Measurements from ENCODE around the gene STAT2. TPM values are rescaled to one million over a fixed set of nuclear protein-coding genes. Genes with fewer than 3 reads are reported as not detected.
"Not testable (repeated sequence)": the region's sequence is repeated elsewhere in the genome, so short reads cannot be mapped to it uniquely, and the experiment has no call there.

STAT2 gene
- total RNA-seq, 2 donors from 2014 or later: 161 to 192 TPM

GRCh38 chr12:56341616-56342015 lies 18.3 kb downstream of the STAT2 start:
- peaks cover 27% of the 10 kb centered on the region for H3K36me3 ChIP-seq
- H3K27ac ChIP-seq: no peak overlapping the region
- H3K4me3 ChIP-seq: no peak overlapping the region
- no peaks in the 10 kb centered on the region for H3K27me3 ChIP-seq (replicated peaks; ENCODE audit: insufficient read depth)
- TF ChIP-seq CTCF (IDR thresholded peaks at IDR 0.05): no peak
- ATAC-seq (ENCODE audit: insufficient number of reproducible peaks, low FRiP score, low read depth) (no peak), DNase-seq (ENCODE audit: low spot score) (no peak)
- no peaks in the 10 kb centered on the region for H3K4me1 ChIP-seq (ENCODE audit: control insufficient read depth in 1 of 2, low read depth in 2 of 2)
- H3K9me3 ChIP-seq: no peaks in the 10 kb centered on the region

- Histone ChIP-seq H3K36me3 (peaks cover 13% of the 10 kb centered on the region), H3K4me1 (ENCODE audit: control insufficient read depth in 1 of 2, low read depth in 2 of 2) (no peaks in the 10 kb centered on the region), H3K27ac (no peak overlapping the region), H3K4me3 (no peak overlapping the region), H3K27me3 (replicated peaks; ENCODE audit: insufficient read depth) (no peaks in the 10 kb centered on the region), H3K9me3 (no peaks in the 10 kb centered on the region)
- DNase-seq (ENCODE audit: low spot score): no peak
- ATAC-seq (ENCODE audit: insufficient number of reproducible peaks, low FRiP score, low read depth): no peak
- no peak for TF ChIP-seq CTCF (IDR thresholded peaks at IDR 0.05)
Observed at GRCh38 chr12:56339158-56339422, 20.8 kb downstream of the STAT2 start.

GRCh38 chr12:56338308-56339157 lies 21.4 kb downstream of the STAT2 start, which contains the start of gene IL23A:
Gene IL23A, plus strand, starts transcription at chr12:56338884. Its CDS starts 161 bp downstream, at chr12:56339045.
- Histone ChIP-seq H3K4me3 (no peak within 1 kb of the TSS), H3K27ac (no peak within 1 kb of the TSS), H3K36me3 (peaks cover 9% of the 10 kb centered on the region), H3K27me3 (replicated peaks; ENCODE audit: insufficient read depth) (no peaks in the 10 kb centered on the region), H3K4me1 (ENCODE audit: control insufficient read depth in 1 of 2, low read depth in 2 of 2) (no peaks in the 10 kb centered on the region), H3K9me3 (no peaks in the 10 kb centered on the region)
- no peak for TF ChIP-seq CTCF (IDR thresholded peaks at IDR 0.05)
- no peak for DNase-seq (ENCODE audit: low spot score)
- no peak for ATAC-seq (ENCODE audit: insufficient number of reproducible peaks, low FRiP score, low read depth)

- DNase-seq (ENCODE audit: low spot score) (no peak), ATAC-seq (ENCODE audit: insufficient number of reproducible peaks, low FRiP score, low read depth) (no peak)
- TF ChIP-seq CTCF (IDR thresholded peaks at IDR 0.05): no peak
- Histone ChIP-seq H3K36me3 (peaks cover 3% of the 10 kb centered on the region), H3K27ac (no peak overlapping the region), H3K9me3 (no peaks in the 10 kb centered on the region), H3K4me1 (ENCODE audit: control insufficient read depth in 1 of 2, low read depth in 2 of 2) (peaks cover 3 to 7% of the 10 kb centered on the region in 2 donors), H3K4me3 (no peak overlapping the region), H3K27me3 (replicated peaks; ENCODE audit: insufficient read depth) (no peaks in the 10 kb centered on the region)
Observed at GRCh38 chr12:56337753-56338251, 22.1 kb downstream of the STAT2 start.

- Histone ChIP-seq H3K27me3 (replicated peaks; ENCODE audit: insufficient read depth) (no peaks in the 10 kb centered on the region), H3K4me1 (ENCODE audit: control insufficient read depth in 1 of 2, low read depth in 2 of 2) (peaks cover 3 to 11% of the 10 kb centered on the region in 2 donors)
Observed at GRCh38 chr12:56336361-56337167, 23.3 kb downstream of the STAT2 start.

GRCh38 chr12:56335527-56335926 lies 24.4 kb downstream of the STAT2 start:
- peaks cover 3 to 11% of the 10 kb centered on the region in 2 donors for H3K4me1 ChIP-seq (ENCODE audit: control insufficient read depth in 1 of 2, low read depth in 2 of 2)
- not testable (repeated sequence) for ATAC-seq (ENCODE audit: insufficient number of reproducible peaks, low FRiP score, low read depth); H3K27me3 ChIP-seq (replicated peaks; ENCODE audit: insufficient read depth); H3K36me3 ChIP-seq; H3K9me3 ChIP-seq; DNase-seq (ENCODE audit: low spot score); H3K27ac ChIP-seq; H3K4me3 ChIP-seq

More at GRCh38 chr12:56336361-56337167, 23.3 kb downstream of the STAT2 start:
- no peak overlapping the region for H3K27ac ChIP-seq
- ATAC-seq (ENCODE audit: insufficient number of reproducible peaks, low FRiP score, low read depth) (no peak), DNase-seq (ENCODE audit: low spot score) (no peak)
- no peak overlapping the region for H3K4me3 ChIP-seq
- no peaks in the 10 kb centered on the region for H3K9me3 ChIP-seq
- H3K36me3 ChIP-seq: no peaks in the 10 kb centered on the region
- no peak for TF ChIP-seq CTCF (IDR thresholded peaks at IDR 0.05)

Measured in thoracic aorta (tissue), 2 donors.